ENCODE measurements around the gene PDE11A.
A peak's percentile ranks its signal among the peaks of the same experiment; 100 is the strongest.

PDE11A gene

DNA sequence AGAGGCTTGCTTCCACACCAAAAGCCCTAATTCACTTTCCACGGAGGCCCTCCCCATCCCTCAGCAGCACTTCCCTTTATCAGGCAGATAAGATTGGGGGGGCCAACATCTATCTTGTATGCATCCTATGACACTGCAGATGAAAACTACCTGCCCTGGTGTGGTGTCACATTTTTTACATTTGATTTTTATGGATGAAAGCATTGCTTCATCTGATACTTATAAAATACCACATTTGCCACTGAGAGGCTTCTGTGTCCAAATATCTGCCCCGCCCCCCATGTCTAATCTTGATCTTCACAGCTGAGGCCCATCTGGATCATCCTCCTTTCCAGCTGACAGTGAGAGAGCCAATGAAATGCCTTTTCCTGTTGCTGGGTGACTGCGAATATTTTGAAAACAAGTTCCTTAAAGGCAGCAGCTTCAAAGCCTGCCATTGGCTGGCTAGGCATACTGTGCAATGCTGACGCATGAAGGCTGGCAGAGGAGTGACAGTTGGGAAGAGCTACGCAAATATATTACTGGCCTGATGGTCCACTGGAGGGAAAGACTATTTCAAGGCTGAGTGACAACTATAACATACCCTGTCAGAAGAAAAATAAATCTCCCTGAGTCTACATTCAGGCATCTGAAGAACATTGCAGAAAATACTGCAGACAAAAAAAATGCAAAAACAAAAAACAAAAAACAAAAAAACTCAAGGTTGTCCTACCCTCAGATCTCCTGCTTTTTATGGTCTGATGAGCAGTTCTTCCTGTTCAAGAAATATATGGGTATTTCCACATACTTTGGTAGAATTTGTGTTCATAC, 318.7 kb downstream of the PDE11A start:
- DNase-seq, result peak; percentile 43 to 55

DNA sequence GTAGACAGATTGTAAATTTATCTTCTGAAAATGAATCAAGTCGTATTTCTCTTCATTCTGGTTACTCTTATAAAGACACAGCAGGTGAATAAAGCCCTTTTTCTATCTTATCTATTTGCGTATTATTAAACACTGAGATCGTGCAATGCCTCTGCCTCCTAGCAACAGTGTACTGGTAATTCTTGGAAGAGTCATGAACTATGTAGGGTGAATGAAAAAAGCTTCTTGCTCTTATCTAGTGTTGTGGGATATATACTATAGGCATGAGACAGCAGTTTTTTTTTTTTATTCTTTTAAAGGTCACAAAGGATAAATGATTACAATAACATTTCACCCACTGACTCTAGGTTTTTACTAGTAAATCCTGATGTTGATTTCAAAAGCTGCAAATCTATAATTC, 324.2 kb downstream of the PDE11A start:
- DNase-seq, result no peak

DNA sequence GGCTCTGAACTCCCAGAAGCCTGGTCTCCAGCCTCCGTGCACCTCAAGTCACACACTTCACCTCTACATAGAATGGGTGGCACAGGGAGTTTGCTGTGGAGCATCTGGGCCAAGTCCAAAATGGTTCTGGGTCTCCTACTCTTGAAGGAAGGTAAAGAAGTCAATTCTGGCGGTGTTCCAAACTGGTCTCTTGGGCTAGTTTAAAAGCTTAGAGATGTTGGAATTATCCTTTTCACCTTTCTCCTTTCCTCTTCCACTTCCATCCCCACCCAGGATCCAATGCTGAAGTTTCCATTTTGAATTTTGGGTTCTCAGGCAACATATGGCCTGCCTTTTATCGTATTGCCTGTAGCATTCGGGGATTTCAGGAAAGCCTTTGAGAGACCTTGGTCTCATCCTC, 325.2 kb downstream of the PDE11A start:
- DNase-seq, result no peak

DNA sequence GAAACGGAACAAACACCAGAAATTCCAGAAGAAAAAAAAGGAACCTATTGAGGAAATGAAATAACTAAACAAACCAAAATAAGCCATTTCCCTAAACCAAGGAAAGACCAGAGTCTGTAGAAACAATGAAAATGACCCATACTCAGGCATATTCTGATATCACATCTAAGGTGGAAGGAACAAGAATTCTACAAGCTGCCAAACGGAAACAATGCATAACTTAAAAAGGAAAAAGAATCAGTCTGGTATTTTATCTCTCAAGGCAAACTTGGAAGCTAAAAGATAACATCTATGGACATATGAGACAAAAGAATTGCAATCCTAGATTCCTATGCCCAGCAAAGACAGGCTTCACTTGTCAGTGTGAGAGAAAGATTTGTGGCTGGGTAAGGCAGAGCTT, 326.2 kb downstream of the PDE11A start:
- no peak for DNase-seq

DNA sequence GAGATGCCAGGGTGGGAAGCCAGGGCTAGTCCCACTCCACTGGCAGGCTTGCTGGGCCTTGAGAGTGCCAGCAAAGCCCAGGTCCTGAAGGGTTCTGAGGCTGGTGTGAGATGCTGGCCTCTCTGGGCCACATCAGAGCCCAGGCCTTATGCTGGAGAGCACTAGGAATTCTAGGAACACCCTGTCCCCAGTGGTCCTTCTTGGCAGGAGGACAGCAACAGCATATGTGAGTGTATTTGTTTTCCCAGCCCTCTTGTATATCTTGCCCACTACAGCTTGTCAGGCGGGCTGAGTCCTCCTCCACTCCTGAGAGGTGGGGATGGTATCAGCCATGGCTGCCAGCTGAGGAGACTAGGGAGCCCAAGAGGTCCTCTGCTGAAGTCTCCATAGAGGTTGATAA, 327.0 kb downstream of the PDE11A start:
- no peak for DNase-seq

DNA sequence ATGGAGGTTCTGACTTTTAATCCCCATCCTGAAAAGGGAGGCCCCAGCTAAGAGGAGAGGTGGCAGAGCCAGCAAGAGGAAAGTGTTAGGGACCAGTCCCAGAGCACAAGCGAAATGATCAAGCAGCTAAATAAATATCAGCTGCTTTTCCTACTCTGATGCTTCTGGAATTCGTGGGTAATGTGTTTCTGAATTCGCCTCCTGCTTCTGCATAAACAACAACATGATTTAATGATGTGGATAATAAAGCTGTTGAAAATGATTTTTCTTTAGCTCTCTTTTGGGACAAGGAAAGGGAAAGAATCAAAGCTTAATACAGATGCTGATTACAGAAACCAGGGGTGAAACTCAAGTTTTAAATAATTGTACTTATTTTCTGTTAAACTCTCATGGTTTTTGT, 329.7 kb downstream of the PDE11A start:
- no peak for DNase-seq

DNA sequence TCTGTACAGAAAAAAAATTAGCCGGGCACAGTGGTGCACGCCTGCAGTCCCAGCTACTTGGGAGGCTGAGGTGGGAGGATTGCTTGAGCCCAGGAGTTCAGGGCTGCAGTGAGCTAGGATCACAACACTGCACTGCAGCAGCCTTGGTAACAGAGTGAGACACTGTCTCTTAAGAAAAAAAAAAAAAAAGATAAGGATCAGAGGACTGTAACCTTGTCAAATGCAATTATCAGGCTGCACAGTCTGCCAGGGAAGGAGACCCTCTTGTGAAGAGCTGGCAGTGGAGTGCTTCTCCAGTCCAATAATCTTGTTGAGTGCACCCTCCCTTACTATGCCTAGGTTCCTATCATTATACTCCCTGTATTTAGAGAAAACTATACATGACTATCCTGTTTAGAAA, 330.7 kb downstream of the PDE11A start:
- DNase-seq, result no peak

DNA sequence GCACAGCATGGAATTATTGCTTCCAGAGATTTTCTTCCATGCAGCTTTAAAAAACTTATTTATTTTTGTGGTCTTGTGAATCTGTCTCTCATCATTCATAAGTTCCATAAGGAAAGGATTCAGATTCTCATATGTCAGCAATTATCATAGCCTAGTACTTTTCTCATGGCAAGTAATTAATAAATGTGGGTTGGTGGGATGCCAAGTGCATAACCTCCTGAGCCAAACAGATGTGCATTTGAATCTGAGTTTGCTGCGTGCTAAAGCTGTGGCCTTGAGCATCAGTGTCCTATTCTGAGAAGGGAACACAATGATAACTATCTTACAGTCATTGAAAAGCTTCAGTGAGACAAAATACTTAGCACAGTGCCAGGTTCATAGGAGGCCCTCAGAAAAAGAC, 331.9 kb downstream of the PDE11A start:
- no peak for DNase-seq

DNA sequence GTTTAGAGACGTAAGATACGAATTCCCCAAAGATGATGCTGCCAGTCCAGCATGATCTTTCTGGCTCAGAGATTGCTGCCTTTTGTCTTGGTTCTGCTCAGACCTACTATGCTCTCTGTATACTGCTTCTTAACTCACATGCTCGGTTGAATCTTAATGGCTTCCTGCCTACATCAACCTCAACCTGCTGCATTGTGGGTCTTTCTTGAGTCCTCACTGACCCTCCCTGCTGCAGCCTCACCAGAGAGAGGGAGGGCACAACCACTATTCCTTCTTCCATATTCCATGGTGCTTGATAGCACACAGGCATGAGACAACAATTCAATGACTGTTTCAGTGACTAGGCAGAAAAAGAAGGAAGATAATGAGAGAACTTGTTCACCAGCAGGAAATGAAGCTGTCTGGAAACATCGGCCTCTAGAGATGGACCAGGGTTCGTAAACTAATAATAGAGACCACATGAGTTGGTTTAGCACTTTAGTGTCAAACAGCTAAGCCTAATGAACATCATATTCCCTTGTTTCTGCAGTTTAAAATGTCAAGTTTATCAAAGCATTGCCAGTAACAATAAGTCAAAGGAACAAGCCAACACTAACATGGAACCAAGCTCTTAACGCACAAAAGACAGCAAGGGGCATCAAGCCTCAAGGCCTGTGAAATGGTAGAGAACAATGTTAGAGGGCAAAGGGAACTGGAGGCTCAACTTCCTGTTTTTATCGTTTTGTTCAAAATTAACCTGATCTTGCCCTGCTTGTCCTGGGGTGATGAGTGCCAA, 333.9 kb downstream of the PDE11A start:
- DNase-seq, result no peak

DNA sequence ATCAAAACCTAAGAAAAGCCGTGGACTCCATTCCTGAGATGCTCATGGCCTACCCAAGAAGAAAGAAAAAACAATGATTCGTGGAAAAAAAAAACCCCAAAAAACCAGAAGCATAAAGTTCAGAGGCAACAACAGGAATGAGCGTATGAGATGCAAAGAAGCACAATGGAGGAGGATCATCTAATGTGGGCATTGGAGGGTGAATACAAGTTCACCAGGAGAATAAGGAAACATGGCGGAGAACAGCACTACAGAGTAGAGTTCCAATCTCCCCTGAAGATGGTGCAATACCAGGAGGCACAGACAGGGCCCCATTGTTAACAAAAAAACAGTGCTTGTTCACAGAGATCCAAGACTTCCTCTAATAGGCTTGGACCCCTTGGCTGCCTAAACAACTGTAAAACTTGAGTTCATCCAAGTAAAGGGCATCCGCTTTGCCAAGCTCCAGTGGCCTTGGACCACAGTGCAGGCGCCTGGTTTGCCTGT, 337.2 kb downstream of the PDE11A start:
- DNase-seq, result no peak

DNA sequence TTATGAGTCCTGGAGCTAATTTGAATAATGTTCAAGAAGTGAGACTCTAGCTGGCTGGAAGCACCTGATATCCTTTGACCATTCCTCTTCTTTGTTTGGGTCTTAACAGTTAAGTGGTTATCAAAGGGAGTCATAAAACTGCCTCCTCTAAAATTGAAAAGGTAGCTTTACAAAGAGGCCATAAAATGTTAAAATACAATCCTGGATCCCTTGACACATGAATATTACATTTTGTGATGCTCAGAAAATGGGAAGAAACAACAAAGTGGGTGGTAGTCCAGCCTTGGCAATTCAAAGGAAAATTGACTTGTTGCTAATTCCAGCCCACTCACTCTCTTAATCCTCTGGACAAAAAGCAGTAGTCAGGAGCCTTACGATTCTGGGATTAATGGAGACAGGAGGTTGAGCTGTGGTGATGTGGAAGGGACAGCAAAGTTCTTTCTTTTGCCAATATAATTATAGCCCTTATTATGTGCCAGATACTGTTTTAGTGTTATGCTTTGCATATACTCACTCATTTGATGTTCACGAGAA, 339.2 kb downstream of the PDE11A start:
- no peak for DNase-seq

DNA sequence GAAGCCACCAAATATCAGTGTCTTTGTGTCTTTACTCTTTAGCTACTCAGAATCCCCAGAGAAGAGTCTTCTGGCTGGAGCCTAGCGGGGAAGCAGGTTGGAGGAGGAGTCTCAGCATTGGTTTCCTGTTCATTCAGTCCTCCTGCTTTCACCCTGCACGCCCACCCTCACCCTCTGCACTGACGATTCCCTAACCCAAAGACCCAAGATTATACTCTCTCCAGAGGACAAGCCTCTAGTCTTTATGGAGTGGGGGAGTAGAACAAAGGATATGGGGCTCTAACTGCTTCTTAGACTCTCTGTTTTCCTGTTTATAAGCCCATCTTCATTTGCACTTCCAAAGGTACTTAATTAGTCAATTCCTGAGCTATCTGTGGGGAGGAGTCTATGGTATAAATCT, 341.2 kb downstream of the PDE11A start:
- DNase-seq, result no peak

DNA sequence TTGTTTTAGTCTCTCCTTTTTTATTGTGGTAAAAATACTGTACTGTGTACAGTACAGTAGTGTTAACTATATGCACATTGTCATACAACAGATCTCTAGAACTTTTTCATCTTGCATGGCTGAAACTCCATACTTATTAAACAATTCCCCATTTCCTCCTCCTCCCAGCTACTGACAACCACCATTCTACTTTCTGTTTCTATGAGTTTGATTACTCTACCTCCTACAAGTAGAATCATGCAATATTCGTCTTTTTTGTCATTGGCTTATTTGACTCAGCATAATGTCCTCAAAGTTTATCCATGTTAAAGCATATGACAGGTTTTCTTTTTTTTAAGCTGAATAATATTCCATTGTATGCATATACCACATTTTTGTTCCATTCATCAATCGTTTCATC, 341.8 kb downstream of the PDE11A start:
- DNase-seq, result no peak

DNA sequence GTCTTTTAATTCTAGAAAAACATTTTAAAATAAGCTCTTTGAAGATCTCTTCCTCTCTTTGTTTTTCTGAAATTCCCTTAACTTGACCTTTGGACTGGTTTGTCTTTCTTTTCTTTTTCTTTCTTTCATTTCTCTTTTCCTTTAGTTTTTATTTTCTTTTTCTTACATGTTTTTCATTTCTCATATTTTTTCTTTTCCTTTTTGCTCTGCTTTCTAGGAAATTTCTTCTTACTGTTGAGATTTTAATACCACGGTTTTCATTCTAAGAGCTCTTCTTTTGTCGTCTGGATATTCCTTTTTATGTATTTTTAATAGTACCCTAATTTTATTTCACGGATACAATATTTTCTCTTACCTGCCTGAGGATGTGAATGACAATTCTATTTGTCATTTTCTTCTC, 342.2 kb downstream of the PDE11A start:
- no peak for DNase-seq

DNA sequence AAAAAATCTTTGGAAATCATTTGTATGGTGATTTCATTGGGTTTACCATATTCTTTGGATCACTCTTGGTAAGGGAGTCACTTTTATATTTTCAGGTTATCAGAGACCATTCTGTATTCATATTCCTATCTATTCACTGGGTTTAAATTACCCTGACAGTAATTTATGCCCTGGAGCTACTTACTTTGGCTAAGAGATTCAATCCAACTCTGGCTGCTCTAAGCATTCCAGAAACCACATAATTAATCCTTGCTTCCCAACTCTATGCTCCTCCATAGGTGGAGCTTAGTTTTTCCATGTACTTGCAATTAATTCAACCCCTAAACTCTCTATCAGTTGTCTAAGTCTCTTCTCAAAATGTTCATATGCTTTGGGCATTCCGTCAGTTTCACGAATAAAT, 343.7 kb downstream of the PDE11A start:
- DNase-seq, result no peak

DNA sequence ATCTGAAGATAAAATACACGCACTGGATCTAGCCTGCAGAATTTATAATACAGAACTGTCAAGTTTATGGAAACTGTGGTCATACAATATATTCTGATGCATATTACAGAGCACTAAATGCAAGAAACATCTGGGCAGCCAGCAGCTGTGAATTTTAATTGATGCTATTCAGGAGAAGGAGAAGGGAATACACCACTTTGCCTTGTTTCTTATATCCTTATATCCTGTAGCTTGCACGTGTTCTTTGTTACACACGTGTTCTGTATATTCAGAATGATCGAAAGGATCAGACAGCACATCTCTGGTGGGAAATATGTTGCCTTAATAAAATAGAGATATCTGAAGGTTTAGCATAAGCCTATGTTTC, 344.2 kb downstream of the PDE11A start:
- no peak for DNase-seq

DNA sequence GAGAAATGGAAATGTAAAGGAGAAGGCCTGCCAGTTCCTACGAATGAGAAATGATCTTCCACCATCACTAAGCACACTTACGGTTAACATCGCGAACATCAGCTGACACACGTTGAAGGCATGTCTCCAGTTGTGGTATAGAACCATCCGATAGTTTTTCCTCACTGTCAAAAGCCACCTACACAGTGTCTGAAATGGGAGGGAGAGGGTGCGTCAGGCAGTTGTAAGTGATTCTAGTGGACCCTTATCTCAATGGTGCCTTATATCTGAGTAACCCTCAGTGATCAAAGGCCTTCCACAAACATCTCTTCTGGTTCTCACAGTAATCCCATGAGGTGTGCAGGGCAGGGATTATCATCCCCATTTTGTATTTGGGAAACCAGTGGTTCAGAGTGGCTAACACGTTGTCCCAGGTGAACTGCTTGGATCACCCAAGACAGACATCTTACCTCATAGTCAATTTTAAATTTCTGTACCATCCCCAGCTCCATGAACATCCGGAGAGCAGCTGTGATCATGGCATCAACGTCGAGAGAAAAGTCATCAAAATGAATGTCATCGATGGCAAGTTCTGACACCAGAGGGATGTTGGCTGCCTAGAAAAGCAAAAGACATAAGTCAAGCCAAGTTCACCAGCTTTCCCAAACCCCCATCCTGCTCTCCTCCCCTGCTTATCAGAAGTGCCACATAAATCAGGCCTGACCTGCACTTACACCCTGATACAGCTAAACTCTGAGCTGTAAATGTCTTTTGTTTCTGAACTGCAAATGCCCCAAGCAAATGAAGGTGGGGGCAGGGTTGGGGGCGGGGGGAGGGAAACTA, 344.8 kb downstream of the PDE11A start:
- no peak for DNase-seq

DNA sequence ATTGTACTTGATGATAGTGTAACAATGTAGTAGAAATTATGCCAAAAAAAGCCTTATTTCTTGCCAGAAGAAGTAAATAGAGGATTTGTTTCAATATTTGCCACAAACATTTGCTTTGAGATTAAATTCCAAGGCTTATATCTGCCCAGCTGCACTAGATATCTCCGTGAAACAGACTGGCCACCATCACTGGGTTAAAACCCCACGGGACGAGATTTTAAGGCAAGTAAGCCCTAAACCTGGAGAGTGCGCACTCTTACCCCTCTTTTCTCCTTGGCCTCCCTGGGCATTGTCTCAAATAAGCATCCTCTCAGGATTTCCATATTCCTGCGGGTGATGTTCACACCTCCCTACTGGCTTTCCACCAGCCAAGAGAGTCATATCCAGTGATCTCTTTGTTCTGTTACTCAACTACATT, 345.6 kb downstream of the PDE11A start:
- DNase-seq, result no peak

DNA sequence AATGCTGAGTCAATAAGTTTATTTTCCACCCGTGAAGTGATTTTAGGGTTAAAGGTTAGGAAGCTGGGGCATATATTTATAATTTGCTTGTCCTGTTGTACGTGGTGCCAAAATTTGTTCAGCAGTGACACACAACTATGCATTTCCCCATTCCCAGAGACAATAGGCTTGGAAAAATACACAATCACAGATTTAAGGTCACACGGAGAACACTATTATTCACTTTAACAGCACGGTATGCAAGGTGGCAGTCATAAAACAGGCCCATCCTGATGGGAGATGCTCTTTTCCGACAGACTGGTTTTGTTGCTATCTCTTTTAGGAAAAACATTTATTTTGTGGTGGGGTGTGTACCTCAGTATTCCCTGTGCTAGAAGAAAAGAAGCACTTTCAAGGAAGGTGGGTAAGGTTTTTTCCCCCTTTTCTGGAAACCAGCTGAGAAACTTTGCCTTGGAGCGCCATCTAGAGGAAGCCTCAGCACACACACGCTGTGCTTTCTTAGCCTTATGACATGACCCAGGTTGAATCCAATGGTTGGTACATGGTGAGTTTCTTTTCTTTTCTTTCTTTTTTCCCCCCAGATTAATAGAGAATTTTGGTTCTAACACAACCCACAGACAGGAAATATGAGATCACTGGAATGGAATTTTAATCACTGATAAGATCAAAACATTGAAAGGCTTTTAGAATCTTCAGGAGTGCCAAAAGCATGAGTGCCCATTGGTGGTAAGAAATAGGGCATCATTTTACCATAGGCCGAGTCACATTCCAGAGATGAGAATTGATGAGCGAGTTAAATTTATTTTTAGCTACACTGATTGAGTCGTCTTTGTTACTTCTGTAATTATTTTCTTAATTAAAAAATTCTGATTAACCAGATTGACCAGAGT, 347.9 kb downstream of the PDE11A start:
- peak; percentile 26 to 62 for DNase-seq

DNA sequence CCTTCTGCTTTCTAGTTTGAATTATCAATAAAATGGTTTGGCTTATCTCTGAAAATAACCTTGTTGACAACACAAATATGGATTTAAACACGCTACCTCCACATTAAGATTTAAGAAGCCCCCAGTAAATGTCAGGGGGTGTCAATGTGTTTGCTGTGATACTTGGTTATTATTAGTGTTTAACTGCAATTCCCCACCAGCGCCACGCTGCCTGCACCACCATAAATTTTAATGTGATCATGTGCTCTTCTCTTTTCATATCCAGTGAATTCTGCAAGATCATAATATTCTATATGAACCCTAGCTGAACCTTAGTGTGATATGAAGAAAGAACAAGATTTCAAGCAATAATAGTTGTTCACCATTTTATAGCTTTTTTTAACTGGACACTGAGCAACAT, 349.3 kb downstream of the PDE11A start:
- no peak for DNase-seq

DNA sequence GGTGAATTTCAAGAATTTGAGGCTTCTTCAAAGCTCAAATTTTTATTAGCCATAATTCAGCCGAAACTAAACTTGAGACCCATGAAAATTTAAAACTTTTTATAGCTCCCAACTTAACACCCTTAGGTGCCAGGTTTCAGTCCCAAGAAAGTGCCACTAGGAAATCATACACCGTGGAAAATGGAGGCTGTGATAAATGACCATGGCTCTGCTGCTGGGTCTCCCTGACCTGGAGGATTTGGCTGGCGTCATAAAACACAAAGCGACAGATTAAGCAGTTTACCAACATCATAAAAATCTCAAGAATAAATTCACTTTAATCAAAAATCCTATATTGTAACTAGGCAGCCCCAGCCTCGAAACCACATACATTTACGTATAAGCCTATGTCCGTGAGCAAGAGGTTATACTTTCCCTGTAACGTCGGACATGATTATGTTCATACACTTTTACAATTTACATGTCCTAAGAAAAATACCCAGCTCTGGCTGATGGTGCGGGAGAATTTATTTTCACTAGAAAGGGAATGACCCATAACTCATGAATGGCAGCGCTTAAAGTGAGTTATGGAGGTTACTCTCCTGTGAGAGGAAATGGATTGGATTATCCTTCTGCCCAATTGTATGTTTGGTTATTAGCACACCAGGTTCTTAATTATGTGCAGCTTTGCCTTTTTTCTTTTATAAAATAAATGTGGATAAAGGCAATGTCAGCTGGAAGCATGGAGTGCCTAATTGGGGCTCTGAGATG, 350.6 kb downstream of the PDE11A start:
- DNase-seq, result no peak

Measured in inflammatory macrophage treated with lipopolysaccharide for 1 hour (primary cell).